H1 (cell line): Measurements from ENCODE around the gene USP17L10.
"Not testable (repeated sequence)": the region's sequence is repeated elsewhere in the genome, so short reads cannot be mapped to it uniquely, and the experiment has no call there.

Experiments
- ATF2 ChIP-seq: IDR thresholded peaks from 2 replicates; pipeline ENCODE4 v1.6.1; 2012; ENCODE audit warnings: low read length, inconsistent platforms
- CTCF ChIP-seq, 3 experiments: IDR thresholded peaks; 1 replicate in 2 of 3; 2 replicates in 1 of 3; pipeline versions ENCODE4 v1.5.1 to v1.6.1; 2011; ENCODE audit warnings: low read length in 3 of 3, mild to moderate bottlenecking in 3 of 3, inconsistent platforms in 2 of 3, low read depth in 1 of 3, moderate library complexity in 1 of 3; ENCODE audit not compliant: insufficient read depth in 1 of 3; ENCODE audit errors: control extremely low read depth in 1 of 3
- KDM5A ChIP-seq: fragments of 200-600 bp; IDR thresholded peaks from 2 replicates; pipeline ENCODE4 v1.7.1; 2012; ENCODE audit warnings: mild to moderate bottlenecking, low read length, inconsistent platforms, mixed read lengths
- NRF1 ChIP-seq: IDR thresholded peaks from 2 replicates; pipeline ENCODE4 v1.6.1; 2011; ENCODE audit warnings: mild to moderate bottlenecking, low read depth, low read length, improper control_type of control experiment
- POLR2A ChIP-seq, 2 experiments: IDR thresholded peaks; 1 replicate in 1 of 2; 2 replicates in 1 of 2; pipeline ENCODE4 v1.6.1; 2011; ENCODE audit warnings: low read depth in 2 of 2, low read length in 2 of 2, mild to moderate bottlenecking in 2 of 2; ENCODE audit errors: control extremely low read depth in 1 of 2
- RFX5 ChIP-seq: IDR thresholded peaks from 2 replicates; pipeline ENCODE4 v1.6.1; 2011; ENCODE audit warnings: low read depth, low read length, improper control_type of control experiment, borderline replicate concordance
- SIN3A ChIP-seq, 2 experiments: IDR thresholded peaks in 1 of 2; conservative IDR thresholded peaks in 1 of 2; 2 replicates each; pipeline ENCODE4 v1.6.1; 2011 to 2012; ENCODE audit warnings: low read length in 2 of 2, improper control_type of control experiment in 1 of 2, low read depth in 1 of 2, mild to moderate bottlenecking in 1 of 2
- SUZ12 ChIP-seq: fragments of 200-600 bp; sonication (generic); IDR thresholded peaks from 2 replicates; pipeline ENCODE4 v1.6.1; 2012; ENCODE audit warnings: mild to moderate bottlenecking, inconsistent platforms, low read length, moderate library complexity, mixed read lengths

- TF ChIP-seq SIN3A (conservative IDR thresholded peaks at IDR 0.05 in 1 of 2, IDR thresholded peaks at IDR 0.05 in 1 of 2; ENCODE audit: low read depth in 1 of 2, low read length in 2 of 2); CTCF (IDR thresholded peaks at IDR 0.05; ENCODE audit: control extremely low read depth in 1 of 3, insufficient read depth in 1 of 3, low read depth in 1 of 3, low read length in 3 of 3); NRF1; RFX5; KDM5A; ATF2; SUZ12; POLR2A (IDR thresholded peaks at IDR 0.05; ENCODE audit: control extremely low read depth in 1 of 2, low read depth in 2 of 2, low read length in 2 of 2): not testable (repeated sequence)
Measured at GRCh38 chr4:9247953-9248680, 37.7 kb downstream of the USP17L10 start, which contains the start of gene USP17L18.
